HG03095 (cell line): ENCODE results near the gene PEX5.
"Not testable (repeated sequence)": the region's sequence is repeated elsewhere in the genome, so short reads cannot be mapped to it uniquely, and the experiment has no call there.

Experiments used
- ATAC-seq: cut with Tn5 transposase; IDR thresholded peaks from one replicate; pipeline ENCODE4 v1.9.1; 2021; ENCODE audit warnings: moderate library complexity; ENCODE audit not compliant: unreplicated experiment

The PEX5 gene

GRCh38 chr12:7158781-7159609 lies 30.5 kb upstream of the PEX5 start:
- ATAC-seq, result no peak

- ATAC-seq, result no peak
Observed at GRCh38 chr12:7160183-7160582, 29.3 kb upstream of the PEX5 start.

GRCh38 chr12:7161327-7161726 lies 28.2 kb upstream of the PEX5 start:
- no peak for ATAC-seq

- no peak for ATAC-seq
Observed at GRCh38 chr12:7161811-7162210, 27.7 kb upstream of the PEX5 start.

- no peak for ATAC-seq
Observed at GRCh38 chr12:7162691-7163114, 26.8 kb upstream of the PEX5 start.

GRCh38 chr12:7169951-7170350 lies 19.5 kb upstream of the PEX5 start:
- no peak for ATAC-seq

GRCh38 chr12:7171854-7172253 lies 17.6 kb upstream of the PEX5 start:
- ATAC-seq, result no peak

- no peak for ATAC-seq
Observed at GRCh38 chr12:7175493-7175892, 14.0 kb upstream of the PEX5 start.

GRCh38 chr12:7176595-7176994 lies 12.9 kb upstream of the PEX5 start:
- no peak for ATAC-seq

GRCh38 chr12:7178481-7178880 lies 11.0 kb upstream of the PEX5 start:
- no peak for ATAC-seq

- no peak for ATAC-seq
Observed at GRCh38 chr12:7180685-7181084, 8.8 kb upstream of the PEX5 start.

- not testable (repeated sequence) for ATAC-seq
Observed at GRCh38 chr12:7186058-7186457, 3.4 kb upstream of the PEX5 start.

- ATAC-seq, result peak; percentile 26
Observed at GRCh38 chr12:7188562-7189397, 706 bp upstream of the PEX5 start.

- no peak for ATAC-seq
Observed at GRCh38 chr12:7190268-7191055, 976 bp downstream of the PEX5 start.

GRCh38 chr12:7193674-7194073 lies 4.2 kb downstream of the PEX5 start:
- ATAC-seq, result no peak

- ATAC-seq, result no peak
Observed at GRCh38 chr12:7197841-7198240, 8.4 kb downstream of the PEX5 start.

GRCh38 chr12:7203109-7203508 lies 13.6 kb downstream of the PEX5 start:
- ATAC-seq, result no peak

GRCh38 chr12:7205091-7205490 lies 15.6 kb downstream of the PEX5 start:
- ATAC-seq, result no peak

GRCh38 chr12:7206691-7207090 lies 17.2 kb downstream of the PEX5 start:
- ATAC-seq, result no peak

- no peak for ATAC-seq
Observed at GRCh38 chr12:7207866-7208625, 18.6 kb downstream of the PEX5 start.

- ATAC-seq, result no peak
Observed at GRCh38 chr12:7209958-7210357, 20.5 kb downstream of the PEX5 start.
